Upper lobe of left lung (tissue), 6 donors: ENCODE data around the gene STK10. TPM values are rescaled to one million over a fixed set of nuclear protein-coding genes. Genes with fewer than 3 reads are reported as not detected.
"Not testable (repeated sequence)": the region's sequence is repeated elsewhere in the genome, so short reads cannot be mapped to it uniquely, and the experiment has no call there.

Experiments
- ATAC-seq, 2 donors: fragments of 200-7000 bp; cut with Tn5 transposase; one replicate each; pipeline ENCODE4 v1.9.1; 2022; ENCODE audit warnings: mild to moderate bottlenecking in 2 of 2, moderate library complexity in 2 of 2; ENCODE audit not compliant: low FRiP score in 2 of 2
- DNase-seq, 2 donors: peaks; one replicate each; pipeline ENCODE4 v3.0.0-alpha.2; 2019 to 2020
- H3K27ac ChIP-seq, 4 donors: fragments of 200-600 bp; sonication (generic); one replicate each; pipeline ENCODE4 v1.5.1; 2016 to 2019
- H3K27me3 ChIP-seq, 4 donors: fragments of 200-600 bp; sonication (generic); one replicate each; pipeline ENCODE4 v1.5.1; 2017 to 2019
- H3K36me3 ChIP-seq, 4 donors: fragments of 200-600 bp; sonication (generic); one replicate each; pipeline ENCODE4 v1.5.1; 2016 to 2019
- H3K4me1 ChIP-seq, 4 donors: fragments of 200-600 bp; sonication (generic); one replicate each; pipeline ENCODE4 v1.5.1; 2018 to 2019
- H3K4me3 ChIP-seq, 4 donors: fragments of 200-600 bp; sonication (generic); one replicate each; pipeline ENCODE4 v1.5.1; 2017 to 2019; ENCODE audit warnings: mild to moderate bottlenecking in 2 of 4, moderate library complexity in 1 of 4
- H3K9me3 ChIP-seq, 4 donors: fragments of 200-600 bp; sonication (generic); one replicate each; pipeline ENCODE4 v1.5.1; 2018 to 2019
- EP300 ChIP-seq, 4 donors: sonication (generic); formaldehyde crosslinking; IDR thresholded peaks; one replicate each; pipeline ENCODE4 v1.5.1; 2017; ENCODE audit warnings: antibody characterized with exemption in 4 of 4, control low read depth in 2 of 4
- POLR2A ChIP-seq, 4 donors: fragments of 450-650 bp; IDR thresholded peaks; one replicate each; pipeline ENCODE4 v1.5.1; 2016 to 2017; ENCODE audit warnings: antibody characterized with exemption in 4 of 4, mild to moderate bottlenecking in 2 of 4
- POLR2AphosphoS5 ChIP-seq, 2 donors: sonication (generic); formaldehyde crosslinking; IDR thresholded peaks; one replicate each; pipeline ENCODE4 v1.5.1; 2017; ENCODE audit warnings: antibody characterized with exemption in 2 of 2
- WGBS, 2 donors: methylation state at CpG; one replicate each; pipeline ENCODE4 v1.1.5; 2017 to 2018; 5-methylcytosine and 5-hydroxymethylcytosine counted together
- total RNA-seq, 6 donors: library from RNA; depleted of rRNA in 4 of 6; stranded (reverse); fragments of >200 nt in 4 of 6; gene quantifications; one replicate each; pipeline versions ENCODE4 v1.1.0 to v1.2.1, GENCODE V29; 2016 to 2021
- TF ChIP-seq, protein P1 (sequence below), 6 experiments: fragments of 450-650 bp in 4 of 6; fragments of 200-600 bp in 2 of 6; sonication (generic) in 2 of 6; IDR thresholded peaks; one replicate each; pipeline ENCODE4 v1.5.1; 2016 to 2019; ENCODE audit warnings: antibody characterized with exemption in 6 of 6
- donor health status: DM: no; HTN: no; CAD: no; lungs with moderate emphysema.
- donor health status: DM: no; HTN: yes; CAD: no; lungs with severe emphysema.

The STK10 gene
- total RNA-seq, 6 donors from 2014 or later, result 50.6 to 170 (median 60.5) TPM

DNA sequence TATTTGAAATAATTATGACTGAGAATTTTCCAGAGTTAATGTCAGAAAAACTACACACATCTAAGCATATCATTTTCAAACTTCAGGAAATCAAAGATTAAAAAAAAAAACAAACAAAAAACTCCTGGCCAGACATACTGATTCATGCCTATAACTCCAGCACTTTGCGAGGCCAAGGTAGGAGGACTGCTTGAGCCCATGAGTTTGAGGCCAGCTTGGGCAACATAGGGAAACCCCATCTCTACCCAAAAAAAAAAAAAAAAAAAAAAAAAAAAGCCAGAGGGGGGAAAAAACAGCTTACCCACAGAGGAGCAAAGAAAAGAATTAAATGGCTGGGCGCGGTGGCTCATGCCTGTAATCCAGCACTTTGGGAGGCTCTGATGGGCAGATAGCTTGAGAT is 28.3 kb upstream of the STK10 start:
- H3K36me3 ChIP-seq, result peaks cover 0 to 22% (median 7%) of the 10 kb centered on the region in 4 donors
- no peak for ATAC-seq

GRCh38 chr5:172213126-172213525 is 25.1 kb upstream of the STK10 start:
- no peak for ATAC-seq
- H3K27me3 ChIP-seq, result no peaks in the 10 kb centered on the region
- H3K36me3 ChIP-seq, result peaks cover 0 to 34% (median 7%) of the 10 kb centered on the region in 4 donors
- no peaks in the 10 kb centered on the region for H3K4me1 ChIP-seq
- no peak overlapping the region for H3K27ac ChIP-seq
- WGBS, 2 donors, result 94 to 98% methylated on average over 4 of the region's 4 CpGs
- no peak overlapping the region for H3K4me3 ChIP-seq
- no peaks in the 10 kb centered on the region for H3K9me3 ChIP-seq
- no peak for DNase-seq
- TF ChIP-seq, protein P1, sequence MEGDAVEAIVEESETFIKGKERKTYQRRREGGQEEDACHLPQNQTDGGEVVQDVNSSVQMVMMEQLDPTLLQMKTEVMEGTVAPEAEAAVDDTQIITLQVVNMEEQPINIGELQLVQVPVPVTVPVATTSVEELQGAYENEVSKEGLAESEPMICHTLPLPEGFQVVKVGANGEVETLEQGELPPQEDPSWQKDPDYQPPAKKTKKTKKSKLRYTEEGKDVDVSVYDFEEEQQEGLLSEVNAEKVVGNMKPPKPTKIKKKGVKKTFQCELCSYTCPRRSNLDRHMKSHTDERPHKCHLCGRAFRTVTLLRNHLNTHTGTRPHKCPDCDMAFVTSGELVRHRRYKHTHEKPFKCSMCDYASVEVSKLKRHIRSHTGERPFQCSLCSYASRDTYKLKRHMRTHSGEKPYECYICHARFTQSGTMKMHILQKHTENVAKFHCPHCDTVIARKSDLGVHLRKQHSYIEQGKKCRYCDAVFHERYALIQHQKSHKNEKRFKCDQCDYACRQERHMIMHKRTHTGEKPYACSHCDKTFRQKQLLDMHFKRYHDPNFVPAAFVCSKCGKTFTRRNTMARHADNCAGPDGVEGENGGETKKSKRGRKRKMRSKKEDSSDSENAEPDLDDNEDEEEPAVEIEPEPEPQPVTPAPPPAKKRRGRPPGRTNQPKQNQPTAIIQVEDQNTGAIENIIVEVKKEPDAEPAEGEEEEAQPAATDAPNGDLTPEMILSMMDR (IDR thresholded peaks at IDR 0.05), result no peak
- TF ChIP-seq POLR2A (IDR thresholded peaks at IDR 0.05), result no peak
- TF ChIP-seq POLR2AphosphoS5 (IDR thresholded peaks at IDR 0.05), result no peak
- no peak for TF ChIP-seq EP300 (IDR thresholded peaks at IDR 0.05)

More for the DNA sequence above, 28.3 kb upstream of the STK10 start:
- DNase-seq, result no peak
- Histone ChIP-seq H3K4me1 (no peaks in the 10 kb centered on the region), H3K4me3 (no peak overlapping the region), H3K27me3 (no peaks in the 10 kb centered on the region), H3K9me3 (no peaks in the 10 kb centered on the region), H3K27ac (no peak overlapping the region)
- WGBS, 2 donors, result 97% methylated on average over 3 of the region's 3 CpGs
- TF ChIP-seq POLR2A (IDR thresholded peaks at IDR 0.05) (no peak), EP300 (IDR thresholded peaks at IDR 0.05) (no peak), POLR2AphosphoS5 (IDR thresholded peaks at IDR 0.05) (no peak)
- TF ChIP-seq, protein P1 (IDR thresholded peaks at IDR 0.05), result no peak

- Histone ChIP-seq H3K4me3 (no peak overlapping the region), H3K27me3 (no peaks in the 10 kb centered on the region), H3K9me3 (no peaks in the 10 kb centered on the region), H3K4me1 (no peaks in the 10 kb centered on the region), H3K36me3 (peaks cover 0 to 26% (median 7%) of the 10 kb centered on the region in 4 donors), H3K27ac (no peak overlapping the region)
- no peak for ATAC-seq
- DNase-seq, result no peak
- no peak for TF ChIP-seq EP300 (IDR thresholded peaks at IDR 0.05)
- TF ChIP-seq POLR2A (IDR thresholded peaks at IDR 0.05), result no peak
- TF ChIP-seq, protein P1 (IDR thresholded peaks at IDR 0.05), result no peak
- TF ChIP-seq POLR2AphosphoS5 (IDR thresholded peaks at IDR 0.05), result no peak
- 94 to 96% methylated on average over 8 of the region's 8 CpGs for WGBS, 2 donors
Observed at GRCh38 chr5:172211676-172212075, 23.7 kb upstream of the STK10 start.

GRCh38 chr5:172209714-172210113 is 21.7 kb upstream of the STK10 start:
- Histone ChIP-seq H3K36me3 (peaks cover 0 to 26% (median 7%) of the 10 kb centered on the region in 4 donors), H3K9me3 (no peaks in the 10 kb centered on the region), H3K4me3 (no peak overlapping the region), H3K27me3 (no peaks in the 10 kb centered on the region), H3K27ac (no peak overlapping the region), H3K4me1 (no peaks in the 10 kb centered on the region)
- no peak for ATAC-seq
- DNase-seq, result no peak
- 93 to 94% methylated on average over 2 of the region's 2 CpGs for WGBS, 2 donors
- no peak for TF ChIP-seq POLR2AphosphoS5 (IDR thresholded peaks at IDR 0.05)

- no peak overlapping the region for H3K27ac ChIP-seq
- no peak for DNase-seq
- no peaks in the 10 kb centered on the region for H3K4me1 ChIP-seq
- TF ChIP-seq EP300 (IDR thresholded peaks at IDR 0.05) (no peak), POLR2AphosphoS5 (IDR thresholded peaks at IDR 0.05) (no peak), POLR2A (IDR thresholded peaks at IDR 0.05) (no peak)
- TF ChIP-seq, protein P1 (IDR thresholded peaks at IDR 0.05), result no peak
- 50 to 69% methylated on average over 3 of the region's 3 CpGs for WGBS, 2 donors
- H3K9me3 ChIP-seq, result no peaks in the 10 kb centered on the region
- no peak for ATAC-seq
- no peaks in the 10 kb centered on the region for H3K27me3 ChIP-seq
- H3K36me3 ChIP-seq, result peaks cover 0 to 21% (median 7%) of the 10 kb centered on the region in 4 donors
- H3K4me3 ChIP-seq, result no peak overlapping the region
Observed at GRCh38 chr5:172207511-172207910, 19.5 kb upstream of the STK10 start.

GRCh38 chr5:172205984-172206383 is 18.0 kb upstream of the STK10 start:
- WGBS, 2 donors, result 84 to 88% methylated on average over 10 to 11 of the region's 11 CpGs
- not testable (repeated sequence) for H3K27me3 ChIP-seq, H3K9me3 ChIP-seq, ATAC-seq, H3K27ac ChIP-seq, DNase-seq, H3K4me3 ChIP-seq, H3K36me3 ChIP-seq, H3K4me1 ChIP-seq
